ENCODE data around the gene HAVCR2.

The HAVCR2 gene

GRCh38 chr5:157038568-157039187, 70.2 kb downstream of the HAVCR2 start:
- DNase-seq: peak in 1 of 5 experiments; percentile 25

Measured in T-helper 2 cell (primary cell).